Caco-2 (cell line): ENCODE results near the gene XRCC3. TPM values are rescaled to one million over a fixed set of nuclear protein-coding genes. Genes with fewer than 3 reads are reported as not detected.
A peak's percentile ranks its signal among the peaks of the same experiment; 100 is the strongest.

Source experiments
- BruUV-seq: library from RNA; stranded (reverse); fragments of 400-500 nt; replicated peaks from 2 replicates; lab custom pipeline; 2021; lab: Mats Ljungman, UMichigan
- CTCF ChIA-PET: fragments of 300-600 bp; sonication (Branson Sonifier 250); formaldehyde crosslinking; loops from one replicate; lab custom pipeline; 2022; ENCODE audit warnings: antibody characterized with exemption; lab: Charles Lee
- POLR2A ChIA-PET: fragments of 300-600 bp; sonication (Branson Sonifier 250); formaldehyde crosslinking; loops from one replicate; lab custom pipeline; 2022; ENCODE audit warnings: antibody characterized with exemption; lab: Charles Lee
- DNase-seq, 2 experiments: peaks; one replicate each; pipeline versions ENCODE4 v3.0.0 to v3.0.0-alpha.2; 2020 to 2022
- H3K27me3 ChIP-seq: replicated peaks from 2 replicates; pipeline ENCODE4 v1.6.0; 2011; ENCODE audit warnings: low read length; ENCODE audit not compliant: control insufficient read depth, insufficient read depth
- H3K36me3 ChIP-seq: 2 replicates; pipeline ENCODE4 v1.5.1; 2011; ENCODE audit warnings: low read length; ENCODE audit not compliant: control insufficient read depth, insufficient read depth
- H3K4me1 ChIP-seq: fragments of 250-450 bp; sonication (Bioruptor Pico); 2 replicates; pipeline ENCODE4 v1.5.1; 2020; ENCODE audit warnings: mild to moderate bottlenecking
- H3K4me3 ChIP-seq: 2 replicates; pipeline ENCODE4 v1.5.1; 2011; ENCODE audit warnings: low read depth, mild to moderate bottlenecking, control low read depth, low read length
- H3K9me3 ChIP-seq: fragments of 250-450 bp; sonication (Bioruptor Pico); 2 replicates; pipeline ENCODE4 v1.5.1; 2020; ENCODE audit warnings: mild to moderate bottlenecking, moderate library complexity
- H3K27ac Mint-ChIP-seq: one replicate; pipeline ENCODE4 v1.8.0; 2022; ENCODE audit warnings: mixed read lengths; ENCODE audit not compliant: unreplicated experiment
- H3K27me3 Mint-ChIP-seq: one replicate; pipeline ENCODE4 v1.8.0; 2022; ENCODE audit warnings: mixed read lengths; ENCODE audit not compliant: insufficient read depth, unreplicated experiment
- H3K36me3 Mint-ChIP-seq: one replicate; pipeline ENCODE4 v1.8.0; 2022; ENCODE audit warnings: mild to moderate bottlenecking, mixed read lengths; ENCODE audit not compliant: insufficient read depth, unreplicated experiment
- H3K4me1 Mint-ChIP-seq: one replicate; pipeline ENCODE4 v1.8.0; 2022; ENCODE audit warnings: low read depth, mixed read lengths; ENCODE audit not compliant: unreplicated experiment
- H3K4me3 Mint-ChIP-seq: one replicate; pipeline ENCODE4 v1.8.0; 2022; ENCODE audit warnings: mild to moderate bottlenecking, moderate library complexity, mixed read lengths; ENCODE audit not compliant: unreplicated experiment
- H3K9me3 Mint-ChIP-seq: one replicate; pipeline ENCODE4 v1.8.0; 2022; ENCODE audit warnings: mixed read lengths; ENCODE audit not compliant: unreplicated experiment
- CTCF ChIP-seq, 2 experiments: fragments of 200-600 bp in 1 of 2; IDR thresholded peaks; 1 replicate in 1 of 2; 2 replicates in 1 of 2; pipeline versions ENCODE4 v1.5.1 to v1.8.0; 2011 to 2022; ENCODE audit warnings: antibody characterized with exemption in 1 of 2, control low read depth in 1 of 2, inconsistent platforms in 1 of 2, low read depth in 1 of 2, low read length in 1 of 2, mild to moderate bottlenecking in 1 of 2, moderate library complexity in 1 of 2; ENCODE audit not compliant: insufficient read depth in 1 of 2, severe bottlenecking in 1 of 2, unreplicated experiment in 1 of 2
- intact Hi-C: fragments of 100-400 bp; cut with micrococcal nuclease; formaldehyde crosslinking; loops from one replicate; pipeline ENCODE4 v1.10.0; 2022; ENCODE audit not compliant: unreplicated experiment
- total RNA-seq: library from RNA; stranded (reverse); gene quantifications from 2 replicates; pipeline ENCODE4 v1.2.3, GENCODE V29; 2022

Gene XRCC3
- total RNA-seq, 1 experiment from 2014 or later = 44.0 TPM

- ChIA-PET CTCF (no interaction called here), POLR2A (no interaction called here)
- Mint-ChIP-seq H3K27me3 (no peaks in the 10 kb centered on the region), H3K4me3 (no peak overlapping the region), H3K9me3 (no peaks in the 10 kb centered on the region), H3K27ac (peak overlapping the region; percentile 45), H3K4me1 (no peaks in the 10 kb centered on the region), H3K36me3 (peaks cover 90% of the 10 kb centered on the region)
- Histone ChIP-seq H3K27me3 (no peaks in the 10 kb centered on the region), H3K36me3 (no peaks in the 10 kb centered on the region; the same call in 1 of the 2 replicates), H3K9me3 (no peaks in the 10 kb centered on the region), H3K4me3 (no peak overlapping the region), H3K4me1 (no peaks in the 10 kb centered on the region)
- TF ChIP-seq CTCF (IDR thresholded peaks at IDR 0.05; ENCODE audit: insufficient read depth in 1 of 2, low read depth in 1 of 2, low read length in 1 of 2, severe bottlenecking in 1 of 2, unreplicated experiment in 1 of 2) = no peak
- intact Hi-C loops = no loop called here
- no peak for DNase-seq
- no TSS peak for BruUV-seq
These were observed 15.1 kb downstream of the XRCC3 start for GRCh38 chr14:103699901-103700752.

- intact Hi-C loops = no loop called here
These were observed 16.0 kb downstream of the XRCC3 start for GRCh38 chr14:103699261-103699661.

More at GRCh38 chr14:103699261-103699661, 16.0 kb downstream of the XRCC3 start:
- Mint-ChIP-seq H3K4me3 (no peak overlapping the region), H3K36me3 (peaks cover 86% of the 10 kb centered on the region), H3K4me1 (no peaks in the 10 kb centered on the region), H3K27me3 (no peaks in the 10 kb centered on the region), H3K27ac (peak overlapping the region; percentile 45), H3K9me3 (no peaks in the 10 kb centered on the region)
- ChIA-PET CTCF (interaction anchor here (0.6 kb wide), 1 partner anchor 45 kb away, joined by 3 read pairs; no protein-coding TSS in a partner anchor), POLR2A (no interaction called here)
- no peaks in the 10 kb centered on the region for H3K9me3 ChIP-seq
- TF ChIP-seq CTCF (IDR thresholded peaks at IDR 0.05; ENCODE audit: insufficient read depth in 1 of 2, low read depth in 1 of 2, low read length in 1 of 2, severe bottlenecking in 1 of 2, unreplicated experiment in 1 of 2) = no peak
- no peaks in the 10 kb centered on the region for H3K4me1 ChIP-seq
- H3K4me3 ChIP-seq = no peak overlapping the region
- DNase-seq = no peak
- peaks cover 2% of the 10 kb centered on the region; the same call in 1 of the 2 replicates for H3K36me3 ChIP-seq
- no TSS peak for BruUV-seq
- no peaks in the 10 kb centered on the region for H3K27me3 ChIP-seq
